ENCODE measurements around the gene IQSEC1. TPM values are rescaled to one million over a fixed set of nuclear protein-coding genes. Genes with fewer than 3 reads are reported as not detected.

The IQSEC1 gene
- total and polyA plus RNA-seq, 9 of the 15 experiments (the other 6 are each of a cell fraction or from before 2014, with no cell fraction given) = 0.56 to 39.0 (median 6.8) TPM

DNA sequence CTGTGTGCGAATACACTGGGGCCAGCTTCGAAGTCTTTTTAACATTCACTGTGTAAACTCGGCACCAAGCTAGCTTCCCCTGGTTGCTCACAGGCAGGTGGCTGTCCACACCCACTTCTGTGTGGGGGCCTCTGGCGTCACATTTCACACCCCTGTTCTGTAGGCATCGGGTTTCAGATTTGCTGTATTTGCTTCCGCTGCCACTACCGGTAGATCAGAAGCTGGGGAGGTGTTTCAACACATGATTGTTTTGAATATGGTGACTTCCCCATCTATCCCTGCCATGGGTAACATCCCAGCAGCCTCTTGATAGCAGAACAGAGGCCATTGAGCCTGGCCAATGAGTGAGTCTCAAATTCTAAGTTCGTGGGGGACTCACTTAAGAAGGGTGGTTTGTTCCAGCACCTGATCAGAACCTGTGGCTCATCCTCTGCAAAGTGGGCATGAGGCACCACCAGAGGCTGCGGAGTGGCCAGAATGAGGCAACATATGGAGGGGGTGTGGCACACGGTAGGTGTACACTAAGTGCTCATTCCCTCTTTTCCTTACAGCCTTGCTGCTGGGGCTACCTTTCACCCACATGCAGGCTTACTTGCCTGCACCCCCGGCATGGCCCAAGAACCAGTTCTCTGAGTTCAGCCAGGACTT, 61.5 kb downstream of the IQSEC1 start (continued):
- TF ChIP-seq HEY1 (CRISPR knock-in tag; IDR thresholded peaks at IDR 0.05; ENCODE audit: borderline replicate concordance) (no peak), GTF2A2 (tag; IDR thresholded peaks at IDR 0.05) (no peak), SRF (CRISPR knock-in tag; IDR thresholded peaks at IDR 0.05) (no peak), ZNF551 (CRISPR knock-in tag; IDR thresholded peaks at IDR 0.05) (no peak), ZNF707 (CRISPR knock-in tag; conservative IDR thresholded peaks at IDR 0.05) (no peak), KLF13 (tag; IDR thresholded peaks at IDR 0.05; ENCODE audit: borderline replicate concordance, low read depth) (no peak), MCM5 (IDR thresholded peaks at IDR 0.05; ENCODE audit: low read depth) (no peak), U2AF2 (optimal IDR thresholded peaks at IDR 0.05; ENCODE audit: low read depth, low read length) (no peak), EWSR1 (IDR thresholded peaks at IDR 0.05; ENCODE audit: borderline replicate concordance, low read depth, partially characterized antibody) (no peak), CHD4 (IDR thresholded peaks at IDR 0.05; ENCODE audit: insufficient read depth, insufficient replicate concordance, low read depth, low read length, poor library complexity, severe bottlenecking) (no peak), ADNP (tag; IDR thresholded peaks at IDR 0.05) (no peak), HDAC6 (IDR thresholded peaks at IDR 0.05; ENCODE audit: low read depth, low read length) (no peak), POLR2G (IDR thresholded peaks at IDR 0.05; ENCODE audit: low read depth, low read length) (no peak), KHSRP (IDR thresholded peaks at IDR 0.05) (no peak)
- TF ChIP-seq, protein P1, sequence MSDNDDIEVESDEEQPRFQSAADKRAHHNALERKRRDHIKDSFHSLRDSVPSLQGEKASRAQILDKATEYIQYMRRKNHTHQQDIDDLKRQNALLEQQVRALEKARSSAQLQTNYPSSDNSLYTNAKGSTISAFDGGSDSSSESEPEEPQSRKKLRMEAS (CRISPR knock-in tag; IDR thresholded peaks at IDR 0.05) = peak; percentile 65; the same call in 1 of the 2 replicates
- TF ChIP-seq, protein P2, sequence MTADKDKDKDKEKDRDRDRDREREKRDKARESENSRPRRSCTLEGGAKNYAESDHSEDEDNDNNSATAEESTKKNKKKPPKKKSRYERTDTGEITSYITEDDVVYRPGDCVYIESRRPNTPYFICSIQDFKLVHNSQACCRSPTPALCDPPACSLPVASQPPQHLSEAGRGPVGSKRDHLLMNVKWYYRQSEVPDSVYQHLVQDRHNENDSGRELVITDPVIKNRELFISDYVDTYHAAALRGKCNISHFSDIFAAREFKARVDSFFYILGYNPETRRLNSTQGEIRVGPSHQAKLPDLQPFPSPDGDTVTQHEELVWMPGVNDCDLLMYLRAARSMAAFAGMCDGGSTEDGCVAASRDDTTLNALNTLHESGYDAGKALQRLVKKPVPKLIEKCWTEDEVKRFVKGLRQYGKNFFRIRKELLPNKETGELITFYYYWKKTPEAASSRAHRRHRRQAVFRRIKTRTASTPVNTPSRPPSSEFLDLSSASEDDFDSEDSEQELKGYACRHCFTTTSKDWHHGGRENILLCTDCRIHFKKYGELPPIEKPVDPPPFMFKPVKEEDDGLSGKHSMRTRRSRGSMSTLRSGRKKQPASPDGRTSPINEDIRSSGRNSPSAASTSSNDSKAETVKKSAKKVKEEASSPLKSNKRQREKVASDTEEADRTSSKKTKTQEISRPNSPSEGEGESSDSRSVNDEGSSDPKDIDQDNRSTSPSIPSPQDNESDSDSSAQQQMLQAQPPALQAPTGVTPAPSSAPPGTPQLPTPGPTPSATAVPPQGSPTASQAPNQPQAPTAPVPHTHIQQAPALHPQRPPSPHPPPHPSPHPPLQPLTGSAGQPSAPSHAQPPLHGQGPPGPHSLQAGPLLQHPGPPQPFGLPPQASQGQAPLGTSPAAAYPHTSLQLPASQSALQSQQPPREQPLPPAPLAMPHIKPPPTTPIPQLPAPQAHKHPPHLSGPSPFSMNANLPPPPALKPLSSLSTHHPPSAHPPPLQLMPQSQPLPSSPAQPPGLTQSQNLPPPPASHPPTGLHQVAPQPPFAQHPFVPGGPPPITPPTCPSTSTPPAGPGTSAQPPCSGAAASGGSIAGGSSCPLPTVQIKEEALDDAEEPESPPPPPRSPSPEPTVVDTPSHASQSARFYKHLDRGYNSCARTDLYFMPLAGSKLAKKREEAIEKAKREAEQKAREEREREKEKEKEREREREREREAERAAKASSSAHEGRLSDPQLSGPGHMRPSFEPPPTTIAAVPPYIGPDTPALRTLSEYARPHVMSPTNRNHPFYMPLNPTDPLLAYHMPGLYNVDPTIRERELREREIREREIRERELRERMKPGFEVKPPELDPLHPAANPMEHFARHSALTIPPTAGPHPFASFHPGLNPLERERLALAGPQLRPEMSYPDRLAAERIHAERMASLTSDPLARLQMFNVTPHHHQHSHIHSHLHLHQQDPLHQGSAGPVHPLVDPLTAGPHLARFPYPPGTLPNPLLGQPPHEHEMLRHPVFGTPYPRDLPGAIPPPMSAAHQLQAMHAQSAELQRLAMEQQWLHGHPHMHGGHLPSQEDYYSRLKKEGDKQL (CRISPR knock-in tag; IDR thresholded peaks at IDR 0.05; ENCODE audit: borderline replicate concordance) = no peak
- TF ChIP-seq, protein P3, sequence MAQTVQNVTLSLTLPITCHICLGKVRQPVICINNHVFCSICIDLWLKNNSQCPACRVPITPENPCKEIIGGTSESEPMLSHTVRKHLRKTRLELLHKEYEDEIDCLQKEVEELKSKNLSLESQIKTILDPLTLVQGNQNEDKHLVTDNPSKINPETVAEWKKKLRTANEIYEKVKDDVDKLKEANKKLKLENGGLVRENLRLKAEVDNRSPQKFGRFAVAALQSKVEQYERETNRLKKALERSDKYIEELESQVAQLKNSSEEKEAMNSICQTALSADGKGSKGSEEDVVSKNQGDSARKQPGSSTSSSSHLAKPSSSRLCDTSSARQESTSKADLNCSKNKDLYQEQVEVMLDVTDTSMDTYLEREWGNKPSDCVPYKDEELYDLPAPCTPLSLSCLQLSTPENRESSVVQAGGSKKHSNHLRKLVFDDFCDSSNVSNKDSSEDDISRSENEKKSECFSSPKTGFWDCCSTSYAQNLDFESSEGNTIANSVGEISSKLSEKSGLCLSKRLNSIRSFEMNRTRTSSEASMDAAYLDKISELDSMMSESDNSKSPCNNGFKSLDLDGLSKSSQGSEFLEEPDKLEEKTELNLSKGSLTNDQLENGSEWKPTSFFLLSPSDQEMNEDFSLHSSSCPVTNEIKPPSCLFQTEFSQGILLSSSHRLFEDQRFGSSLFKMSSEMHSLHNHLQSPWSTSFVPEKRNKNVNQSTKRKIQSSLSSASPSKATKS (CRISPR knock-in tag; IDR thresholded peaks at IDR 0.05) = no peak
- TF ChIP-seq, protein P4, sequence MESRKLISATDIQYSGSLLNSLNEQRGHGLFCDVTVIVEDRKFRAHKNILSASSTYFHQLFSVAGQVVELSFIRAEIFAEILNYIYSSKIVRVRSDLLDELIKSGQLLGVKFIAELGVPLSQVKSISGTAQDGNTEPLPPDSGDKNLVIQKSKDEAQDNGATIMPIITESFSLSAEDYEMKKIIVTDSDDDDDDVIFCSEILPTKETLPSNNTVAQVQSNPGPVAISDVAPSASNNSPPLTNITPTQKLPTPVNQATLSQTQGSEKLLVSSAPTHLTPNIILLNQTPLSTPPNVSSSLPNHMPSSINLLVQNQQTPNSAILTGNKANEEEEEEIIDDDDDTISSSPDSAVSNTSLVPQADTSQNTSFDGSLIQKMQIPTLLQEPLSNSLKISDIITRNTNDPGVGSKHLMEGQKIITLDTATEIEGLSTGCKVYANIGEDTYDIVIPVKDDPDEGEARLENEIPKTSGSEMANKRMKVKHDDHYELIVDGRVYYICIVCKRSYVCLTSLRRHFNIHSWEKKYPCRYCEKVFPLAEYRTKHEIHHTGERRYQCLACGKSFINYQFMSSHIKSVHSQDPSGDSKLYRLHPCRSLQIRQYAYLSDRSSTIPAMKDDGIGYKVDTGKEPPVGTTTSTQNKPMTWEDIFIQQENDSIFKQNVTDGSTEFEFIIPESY (CRISPR knock-in tag; IDR thresholded peaks at IDR 0.05) = no peak
